Measurements from ENCODE around the gene ADSS2.

The ADSS2 gene

GRCh38 chr1:244445320-244446181 is 6.2 kb downstream of the ADSS2 start:
- no peak for DNase-seq (ENCODE audit: low read depth)

- no peak for DNase-seq (ENCODE audit: low read depth)
These were observed 6.9 kb downstream of the ADSS2 start for GRCh38 chr1:244444854-244445253.

DNA sequence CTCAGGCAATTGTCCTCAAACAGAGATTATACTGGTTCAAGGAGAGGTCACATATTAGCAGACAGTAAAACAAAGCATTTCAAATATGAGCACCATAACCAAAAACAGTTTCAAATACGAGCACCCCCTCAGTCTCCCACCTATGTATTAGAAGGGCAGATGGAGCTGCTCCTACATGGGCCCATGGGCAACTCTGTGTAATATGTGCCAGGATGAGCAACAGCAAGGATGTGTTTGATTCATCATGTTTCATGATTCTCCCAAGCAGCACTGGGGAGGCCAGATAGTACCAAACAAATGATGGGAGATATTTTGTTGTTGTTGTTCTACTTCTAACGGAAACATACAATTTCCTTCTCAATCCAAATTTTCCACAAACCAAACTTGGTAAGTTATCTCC is 8.9 kb downstream of the ADSS2 start:
- no peak for DNase-seq (ENCODE audit: low read depth)

- no peak for DNase-seq (ENCODE audit: low read depth)
These were observed 12.2 kb downstream of the ADSS2 start for GRCh38 chr1:244439391-244440032.

DNA sequence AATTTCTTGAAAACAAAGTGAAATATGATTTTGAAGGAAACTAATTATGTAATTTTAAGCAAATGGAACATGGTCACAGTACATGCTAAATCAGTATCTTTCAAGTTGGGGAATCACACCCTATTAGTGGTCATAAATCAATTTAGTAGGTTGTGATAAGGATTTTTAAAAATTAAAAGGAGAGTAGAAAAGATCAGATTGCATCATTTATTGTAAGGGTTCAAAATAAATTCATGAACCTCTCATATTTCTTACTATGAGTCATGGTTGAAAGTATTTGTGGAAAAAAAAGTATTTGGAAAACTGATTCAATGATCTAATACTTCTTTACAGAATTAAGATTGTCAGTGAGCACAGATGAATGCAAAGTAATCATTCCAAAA is 14.6 kb downstream of the ADSS2 start:
- DNase-seq (ENCODE audit: low read depth) = no peak

DNA sequence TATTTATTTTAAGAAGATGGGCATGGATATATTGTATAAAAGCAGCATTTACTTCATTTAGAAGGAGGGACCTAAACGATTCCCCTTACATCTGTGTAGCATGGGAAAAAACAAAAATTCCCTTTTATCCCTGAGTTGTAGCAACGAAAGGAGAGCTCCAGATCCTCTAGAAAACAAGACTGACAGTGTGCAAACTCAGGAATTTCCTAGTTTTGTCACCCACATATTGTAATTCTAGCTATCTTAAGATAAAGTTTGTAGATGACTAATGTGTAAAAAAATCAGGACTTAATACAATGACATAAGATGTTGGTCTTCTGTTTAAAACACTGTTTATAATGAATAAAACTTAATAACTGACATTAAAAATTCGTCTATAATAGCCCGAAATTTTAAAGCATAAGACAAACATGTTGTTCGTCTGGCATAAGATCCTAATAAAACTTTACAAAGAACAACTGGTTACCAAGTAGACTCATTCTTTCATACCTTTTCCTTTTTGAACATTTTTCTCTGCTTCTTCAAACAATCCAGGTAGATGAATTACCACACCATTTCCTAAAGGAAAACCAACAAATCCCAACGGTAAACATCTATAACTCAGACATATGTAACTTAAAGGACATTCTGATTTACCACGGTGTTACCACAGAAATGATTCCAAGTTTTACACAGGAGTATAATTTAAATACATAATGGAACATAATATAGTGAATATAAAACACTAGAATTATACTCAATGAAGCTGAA is 15.2 kb downstream of the ADSS2 start:
- no peak for DNase-seq (ENCODE audit: low read depth)

DNA sequence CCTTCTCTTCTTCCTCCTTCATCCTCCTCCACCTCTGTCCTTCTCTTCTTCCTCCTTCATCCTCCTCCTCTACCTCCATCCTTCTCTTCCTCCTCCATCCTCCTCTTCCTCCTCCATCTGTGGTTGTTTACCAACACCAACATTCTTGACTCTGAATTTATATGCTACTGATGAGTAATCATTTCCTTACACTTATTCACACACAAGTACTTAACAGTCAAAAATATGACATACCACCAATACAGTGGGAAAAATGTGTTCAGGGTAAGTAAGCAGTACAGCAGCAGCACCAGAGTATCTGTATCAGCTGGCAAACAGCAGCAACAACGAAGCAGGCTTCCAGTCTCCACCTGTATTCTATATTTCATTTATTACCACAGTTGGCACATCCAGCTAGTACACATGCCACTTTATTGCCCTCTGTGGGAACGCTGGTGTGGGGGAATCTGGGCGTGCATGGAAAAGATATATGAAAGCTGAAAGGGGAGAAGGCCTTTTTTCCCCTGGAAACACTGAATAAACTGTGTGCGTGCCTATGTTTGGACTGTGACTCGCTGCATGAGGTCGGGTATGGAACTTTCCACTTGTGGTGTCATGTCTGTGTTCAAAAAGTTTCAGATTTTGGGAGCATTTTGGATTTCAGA is 16.0 kb downstream of the ADSS2 start:
- no peak for DNase-seq (ENCODE audit: low read depth)

DNA sequence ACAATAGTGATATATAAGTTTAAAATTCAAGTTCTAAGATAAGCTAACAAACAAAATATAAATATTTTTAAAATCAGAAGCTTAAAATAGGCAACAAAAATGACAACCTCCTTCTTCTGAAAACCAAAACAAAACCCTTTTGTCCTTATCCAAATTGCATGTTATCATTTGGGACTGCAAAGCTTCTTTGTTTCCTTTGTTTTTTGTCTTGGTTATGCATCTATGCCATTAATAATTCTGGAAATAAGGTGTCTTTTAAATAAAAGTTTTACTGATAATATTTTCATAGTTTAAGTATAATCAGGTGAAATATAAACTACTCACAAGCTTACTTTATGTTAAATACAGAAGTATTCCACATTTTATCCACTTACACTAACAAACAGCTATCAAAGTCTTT is 20.5 kb downstream of the ADSS2 start:
- DNase-seq (ENCODE audit: low read depth) = no peak

- DNase-seq (ENCODE audit: low read depth) = no peak
These were observed 21.9 kb downstream of the ADSS2 start for GRCh38 chr1:244429818-244430217.

- DNase-seq (ENCODE audit: low read depth) = no peak
These were observed 24.1 kb downstream of the ADSS2 start for GRCh38 chr1:244427647-244428046.

DNA sequence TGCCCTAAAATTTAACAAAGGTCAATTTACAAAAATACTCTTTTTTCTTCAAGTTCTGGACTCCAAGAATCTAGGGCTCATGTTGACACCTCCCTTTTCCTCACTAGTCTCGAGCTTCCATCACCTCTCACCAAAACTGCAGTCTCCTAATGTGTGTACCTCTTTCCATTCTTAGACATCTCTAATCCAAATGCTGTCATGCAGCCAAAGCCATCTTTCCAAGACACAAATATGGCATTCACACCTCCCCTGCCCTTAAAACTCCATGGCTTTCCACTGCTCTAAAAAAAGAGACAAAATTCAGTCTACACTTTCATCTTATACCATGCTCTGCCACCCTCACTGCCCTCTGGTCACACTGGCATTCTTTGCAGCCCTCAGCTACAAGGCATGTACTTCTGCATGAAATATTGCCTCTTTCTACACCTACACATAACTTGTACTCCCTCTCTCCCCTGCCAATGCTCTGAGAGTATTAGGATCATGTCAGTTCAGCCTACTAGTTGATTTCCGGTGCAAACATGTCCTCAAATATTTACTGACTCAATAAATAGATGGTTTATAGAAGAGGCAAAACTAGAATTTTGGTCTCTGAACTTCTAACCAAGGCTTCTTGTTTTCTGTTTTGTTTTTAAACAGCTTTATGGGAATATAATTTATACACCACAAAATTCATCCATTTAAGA is 26.9 kb downstream of the ADSS2 start:
- DNase-seq (ENCODE audit: low read depth) = no peak

DNA sequence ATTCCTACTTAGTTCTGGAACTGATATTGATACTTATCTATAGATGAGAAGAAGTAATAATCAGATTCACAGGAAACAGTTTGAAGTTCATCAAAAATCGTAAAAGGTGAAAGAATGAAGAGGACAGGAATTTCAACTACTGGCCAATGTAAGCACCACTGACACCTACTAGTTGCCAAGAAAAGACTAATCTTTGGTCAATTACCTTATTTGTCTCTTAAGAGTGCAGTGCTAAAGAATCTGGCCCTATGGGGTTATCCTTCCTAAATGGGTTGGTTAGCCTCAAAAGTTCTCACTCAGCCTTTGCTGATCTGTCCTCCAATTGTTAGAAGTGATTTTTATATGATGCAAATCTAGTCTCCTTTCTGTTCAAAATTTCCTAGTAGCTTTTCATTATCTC is 29.5 kb downstream of the ADSS2 start:
- DNase-seq (ENCODE audit: low read depth) = no peak

- no peak for DNase-seq (ENCODE audit: low read depth)
These were observed 32.7 kb downstream of the ADSS2 start for GRCh38 chr1:244419024-244419423.

- DNase-seq (ENCODE audit: low read depth) = no peak
These were observed 37.2 kb downstream of the ADSS2 start for GRCh38 chr1:244414543-244414942.

- DNase-seq (ENCODE audit: low read depth) = no peak
These were observed 38.0 kb downstream of the ADSS2 start for GRCh38 chr1:244413736-244414135.

- DNase-seq (ENCODE audit: low read depth) = no peak
These were observed 39.5 kb downstream of the ADSS2 start for GRCh38 chr1:244412176-244412575.

DNA sequence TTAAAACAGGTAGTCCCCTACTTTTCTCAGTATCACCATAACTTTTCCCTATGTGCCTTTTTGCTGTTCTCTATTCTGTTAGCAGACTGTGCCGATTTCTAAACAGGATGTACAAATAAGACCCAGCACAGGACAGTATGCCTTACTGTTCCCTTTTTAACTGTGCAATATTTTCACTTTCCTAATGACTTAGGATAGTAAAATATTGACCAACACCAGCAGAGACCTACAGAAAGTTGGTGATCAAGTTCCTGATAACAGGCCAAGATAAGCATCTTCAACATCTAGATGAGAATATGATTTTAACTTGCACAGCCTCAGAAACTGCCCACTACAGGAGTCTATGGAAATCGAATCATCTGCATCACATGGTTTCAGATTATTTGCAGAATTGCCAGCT is 42.0 kb downstream of the ADSS2 start:
- DNase-seq (ENCODE audit: low read depth) = no peak

GRCh38 chr1:244406337-244406736 is 45.4 kb downstream of the ADSS2 start:
- DNase-seq (ENCODE audit: low read depth) = no peak

- DNase-seq (ENCODE audit: low read depth) = no peak
These were observed 45.9 kb downstream of the ADSS2 start for GRCh38 chr1:244405856-244406255.

GRCh38 chr1:244403431-244403830 is 48.3 kb downstream of the ADSS2 start:
- DNase-seq (ENCODE audit: low read depth) = no peak

DNA sequence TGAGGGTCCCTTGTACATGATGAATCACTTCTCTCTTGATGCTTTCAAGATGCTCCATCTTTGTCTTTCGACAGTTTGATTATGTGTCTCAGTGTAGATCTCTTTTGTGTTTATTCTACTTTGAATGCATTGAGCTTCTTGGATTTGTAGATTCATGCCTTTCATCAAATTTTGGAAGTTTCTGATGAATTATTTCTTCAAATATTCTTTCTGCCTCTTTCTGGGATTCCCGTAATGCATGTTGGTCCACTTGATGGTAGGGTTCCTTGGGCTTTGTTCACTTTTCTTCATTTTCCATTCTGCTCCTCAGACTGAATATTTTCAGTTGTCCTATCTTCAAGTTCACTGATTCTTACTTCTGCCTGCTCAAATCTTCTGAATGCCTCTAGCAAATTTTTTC is 50.7 kb downstream of the ADSS2 start:
- DNase-seq (ENCODE audit: low read depth) = no peak

GRCh38 chr1:244397131-244397530 is 54.6 kb downstream of the ADSS2 start:
- no peak for DNase-seq (ENCODE audit: low read depth)
